ENCODE results near the gene PPIF.

GRCh38 chr10:79387466-79387973, 40.3 kb downstream of the PPIF start:
- no peak for TF ChIP-seq CTCF (IDR thresholded peaks at IDR 0.05)
- TF ChIP-seq EZH2 (IDR thresholded peaks at IDR 0.05) = no peak

All from neural progenitor cell (in vitro differentiated cells).